Head of caudate nucleus (tissue), 42 donors: ENCODE data around the gene RNF168.
A peak's percentile ranks its signal among the peaks of the same experiment; 100 is the strongest.
"Not testable (repeated sequence)": the region's sequence is repeated elsewhere in the genome, so short reads cannot be mapped to it uniquely, and the experiment has no call there.

ENCODE experiments used
- DNase-seq, 42 donors: peaks; one replicate each; pipeline versions ENCODE4 v3.0.0 to v3.0.0-alpha.2; 2020 to 2021; ENCODE audit warnings: mixed read lengths in 7 of 42
- intact Hi-C: fragments of 100-400 bp; cut with DNase I; formaldehyde crosslinking; loops from one replicate; pipeline ENCODE4 v1.15.0; 2022

Gene RNF168

DNA sequence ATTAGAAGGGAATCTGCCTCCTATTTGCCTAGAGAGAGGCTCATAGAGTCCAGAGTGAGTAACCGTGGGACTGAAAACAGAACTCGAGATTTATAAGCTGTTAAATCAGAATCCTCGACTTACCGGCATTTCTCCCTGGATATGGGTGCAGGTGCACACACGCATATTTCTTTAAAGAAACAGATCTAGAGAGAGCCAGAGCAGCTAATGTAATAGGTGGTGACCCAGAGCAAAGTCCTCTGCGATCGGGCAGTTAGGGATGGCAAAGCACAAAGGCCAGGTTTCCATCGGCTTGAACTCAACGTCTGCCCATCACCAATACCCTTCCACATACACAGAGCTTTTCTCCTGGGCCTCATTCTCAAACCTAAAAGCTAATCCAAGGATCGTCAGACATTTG, 13.8 kb downstream of the RNF168 start:
- DNase-seq, result no peak
- intact Hi-C loops, result no loop called here

DNA sequence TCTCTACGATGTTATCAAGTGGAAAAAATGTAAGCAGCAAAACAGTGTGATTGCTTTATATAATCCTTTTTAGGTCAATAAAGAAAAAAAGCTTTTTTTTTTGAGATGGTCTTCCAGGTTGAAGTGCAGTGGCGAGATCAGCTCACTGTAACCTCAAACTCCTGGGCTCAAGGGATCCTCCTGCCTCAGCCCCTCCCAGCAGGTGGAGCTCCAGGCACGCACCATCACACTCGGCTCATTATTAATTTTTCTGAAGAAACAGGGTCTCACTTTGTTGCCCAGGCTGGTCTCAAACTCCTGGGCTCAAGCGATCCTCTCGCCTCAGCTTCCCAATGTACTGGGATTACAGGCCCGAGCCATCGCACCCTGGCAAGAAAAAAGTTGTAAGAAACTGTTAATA, 17.3 kb downstream of the RNF168 start:
- DNase-seq, result no peak
- intact Hi-C loops, result no loop called here

DNA sequence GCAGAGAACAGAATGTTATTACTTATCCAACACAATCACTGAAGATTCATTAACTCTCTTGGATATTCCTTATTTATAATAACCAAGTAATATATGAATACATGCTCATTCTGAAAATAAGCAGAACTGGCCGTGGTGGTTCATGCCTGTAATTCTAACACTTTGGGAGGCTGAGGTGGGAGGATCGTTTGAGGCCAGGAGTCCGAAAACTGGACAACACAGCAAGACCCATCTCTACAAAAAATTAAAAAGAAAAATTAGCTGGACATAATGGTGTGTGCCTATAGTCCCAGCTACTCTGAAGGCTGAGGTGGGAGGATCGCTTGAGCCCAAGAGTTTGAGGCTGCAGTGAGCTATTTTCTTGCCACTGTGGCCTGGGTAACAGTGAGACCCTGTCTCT, 25.9 kb downstream of the RNF168 start:
- intact Hi-C loops, result no loop called here
- DNase-seq, result no peak

DNA sequence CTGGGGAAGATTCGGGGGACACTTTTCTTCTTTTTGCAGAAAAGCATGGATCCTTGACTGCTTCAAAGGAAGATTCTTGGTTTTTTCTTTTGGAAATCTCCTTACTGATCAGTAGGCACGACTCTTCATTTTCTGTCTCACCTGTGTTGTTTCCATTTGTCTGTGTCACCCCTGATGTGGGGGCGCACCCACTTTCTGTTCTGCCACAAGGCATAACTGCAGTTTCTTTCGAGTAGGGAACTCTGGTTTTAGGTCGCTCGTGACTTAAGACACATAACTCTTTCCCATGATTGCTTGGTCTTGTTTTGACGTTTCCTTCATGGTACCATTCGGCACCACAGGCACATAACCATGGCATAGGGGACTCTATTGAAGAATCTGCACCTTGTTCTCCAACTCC, 31.3 kb downstream of the RNF168 start:
- intact Hi-C loops, result no loop called here
- DNase-seq, result peak in 23 of 42 donors; percentile 5 to 59 (median 20)

DNA sequence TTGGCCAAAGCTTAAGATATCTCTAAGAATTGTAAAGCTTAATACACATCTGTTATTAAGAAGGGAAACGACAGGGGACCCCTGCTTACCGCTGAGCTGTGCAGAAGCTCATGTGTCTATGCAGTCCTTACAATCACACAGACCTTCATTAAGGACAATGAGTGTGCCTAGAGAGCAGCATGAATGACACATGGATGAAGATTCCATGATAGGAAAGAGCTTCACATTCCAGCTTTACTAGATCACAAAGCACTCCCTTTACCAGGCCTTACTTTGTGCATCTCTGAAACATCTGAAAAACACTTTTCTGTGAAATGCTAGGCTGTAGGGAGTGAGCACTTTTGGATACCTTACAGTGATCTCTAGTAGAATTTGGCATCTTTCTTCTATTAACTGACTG, 32.0 kb downstream of the RNF168 start:
- intact Hi-C loops, result no loop called here
- DNase-seq, result peak in 1 of 42 donors; percentile 10

DNA sequence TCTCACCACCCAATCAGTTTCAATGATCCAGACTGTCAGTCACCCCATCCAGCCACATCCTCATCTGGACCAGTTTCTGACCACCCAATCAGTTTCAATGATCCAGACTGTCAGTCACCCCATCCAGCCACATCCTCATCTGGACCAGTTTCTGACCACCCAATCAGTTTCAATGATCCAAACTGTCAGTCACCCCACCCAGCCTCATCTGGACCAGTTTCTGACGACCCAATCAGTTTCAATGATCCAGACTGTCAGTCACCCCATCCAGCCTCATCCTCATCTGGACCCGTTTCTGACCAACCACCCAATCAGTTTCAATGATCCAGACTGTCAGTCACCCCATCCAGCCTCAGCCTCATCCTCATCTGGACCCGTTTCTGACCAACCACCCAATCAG, 33.4 kb downstream of the RNF168 start:
- intact Hi-C loops, DNase-seq: not testable (repeated sequence)

DNA sequence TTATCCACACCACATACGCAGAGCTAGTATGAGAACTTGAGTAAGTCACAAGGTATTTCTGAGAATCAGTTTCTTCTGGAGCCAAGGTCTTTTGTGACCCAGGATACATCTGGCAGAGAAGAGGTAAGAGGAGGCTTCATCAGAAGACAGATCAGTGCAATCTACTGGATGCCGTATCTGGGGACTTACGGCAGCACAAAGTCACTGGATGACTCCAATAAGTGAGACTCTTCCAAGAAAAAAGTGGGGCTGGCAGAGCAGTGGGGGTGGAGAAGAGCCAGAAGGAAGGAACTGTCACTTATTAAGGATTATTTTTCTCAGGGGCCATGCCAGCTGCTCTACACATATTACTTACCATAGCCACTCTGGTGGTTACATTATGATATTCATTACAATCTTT, 39.8 kb downstream of the RNF168 start:
- DNase-seq, result peak in 1 of 42 donors; percentile 6
- intact Hi-C loops, result no loop called here

DNA sequence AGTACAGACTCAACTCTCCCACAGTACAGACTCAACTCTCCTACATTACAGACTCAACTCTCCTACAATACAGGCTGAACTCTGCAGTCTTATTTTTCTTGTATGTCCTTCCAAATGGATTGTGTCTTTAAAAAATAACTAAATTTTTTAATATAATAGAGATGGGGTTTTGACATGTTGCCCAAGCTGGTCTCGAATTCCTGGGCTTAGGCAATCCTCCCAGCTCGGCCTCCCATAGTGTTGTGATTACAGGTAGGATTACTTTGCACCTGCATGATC, 40.2 kb downstream of the RNF168 start:
- intact Hi-C loops, result no loop called here
- DNase-seq, result no peak

- intact Hi-C loops, DNase-seq: not testable (repeated sequence)
Observed at GRCh38 chr3:196462680-196463477, 40.7 kb downstream of the RNF168 start.

DNA sequence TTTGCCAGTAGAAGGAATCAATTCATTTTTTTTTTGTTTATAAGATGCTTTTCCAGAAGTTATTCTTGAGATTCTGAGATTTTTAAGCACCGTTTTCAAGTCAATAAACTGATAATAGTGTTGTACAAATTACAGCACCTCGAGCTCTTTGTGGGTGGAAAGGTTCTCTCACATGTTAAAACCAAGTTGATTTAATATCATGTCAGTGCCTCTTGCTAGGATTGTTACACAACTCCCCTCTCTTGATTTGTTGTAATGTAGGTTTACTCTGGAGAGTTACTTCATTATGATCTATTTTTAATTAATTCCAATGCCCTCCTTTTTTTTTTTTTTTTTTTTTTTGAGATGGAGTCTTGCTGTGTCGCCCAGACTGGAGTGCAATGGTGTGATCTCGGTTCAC, 45.5 kb downstream of the RNF168 start:
- DNase-seq, result peak in 1 of 42 donors; percentile 7
- intact Hi-C loops, result no loop called here

GRCh38 chr3:196457470-196457869, 46.1 kb downstream of the RNF168 start:
- intact Hi-C loops, result not testable (repeated sequence)

GRCh38 chr3:196454935-196455334, 48.6 kb downstream of the RNF168 start:
- intact Hi-C loops, result no loop called here
- no peak for DNase-seq

More at GRCh38 chr3:196457470-196457869, 46.1 kb downstream of the RNF168 start:
- DNase-seq, result not testable (repeated sequence)

GRCh38 chr3:196445391-196445790, 58.2 kb downstream of the RNF168 start:
- intact Hi-C loops, DNase-seq: not testable (repeated sequence)

DNA sequence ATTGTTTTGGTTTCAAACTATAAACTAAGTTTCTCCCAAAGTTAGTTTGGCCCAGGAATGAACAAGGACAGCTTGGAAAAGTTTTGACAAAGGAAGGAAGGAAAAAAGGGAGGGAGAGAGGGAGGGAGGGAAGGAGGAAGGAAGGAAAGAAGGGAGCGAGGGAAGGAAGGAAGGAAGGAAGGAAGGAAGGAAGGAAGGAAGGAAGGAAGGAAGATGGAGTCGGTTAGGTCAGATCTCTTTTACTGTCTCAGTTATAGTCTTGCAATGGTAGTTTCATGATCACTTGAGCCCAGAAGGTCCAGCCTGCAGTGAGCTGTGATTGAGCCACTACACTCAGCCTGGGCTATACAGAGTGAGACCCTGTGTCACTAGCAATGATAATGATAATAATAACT, 59.1 kb downstream of the RNF168 start:
- intact Hi-C loops, result no loop called here
- peak in 1 of 42 donors; percentile 13 for DNase-seq

DNA sequence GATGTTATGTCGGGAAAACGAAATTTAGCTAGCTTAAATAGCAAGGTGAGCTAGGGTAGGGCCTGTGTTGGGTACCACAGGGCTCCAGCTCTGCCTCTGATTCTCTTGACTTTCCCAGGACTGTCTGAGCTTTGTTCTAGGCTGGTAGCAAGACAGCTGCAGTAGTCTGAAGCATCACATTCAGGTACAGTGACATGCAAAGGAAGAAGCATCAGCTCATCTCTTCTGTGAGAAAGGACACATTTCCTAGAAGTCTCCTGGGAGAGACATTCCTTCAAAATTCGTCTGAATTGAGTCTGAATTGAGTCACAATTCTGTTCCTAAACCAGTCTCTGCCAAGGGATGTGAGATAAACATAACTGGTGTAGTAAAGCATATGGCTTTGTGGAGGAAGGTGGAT, 62.9 kb downstream of the RNF168 start:
- intact Hi-C loops, result no loop called here
- no peak for DNase-seq

DNA sequence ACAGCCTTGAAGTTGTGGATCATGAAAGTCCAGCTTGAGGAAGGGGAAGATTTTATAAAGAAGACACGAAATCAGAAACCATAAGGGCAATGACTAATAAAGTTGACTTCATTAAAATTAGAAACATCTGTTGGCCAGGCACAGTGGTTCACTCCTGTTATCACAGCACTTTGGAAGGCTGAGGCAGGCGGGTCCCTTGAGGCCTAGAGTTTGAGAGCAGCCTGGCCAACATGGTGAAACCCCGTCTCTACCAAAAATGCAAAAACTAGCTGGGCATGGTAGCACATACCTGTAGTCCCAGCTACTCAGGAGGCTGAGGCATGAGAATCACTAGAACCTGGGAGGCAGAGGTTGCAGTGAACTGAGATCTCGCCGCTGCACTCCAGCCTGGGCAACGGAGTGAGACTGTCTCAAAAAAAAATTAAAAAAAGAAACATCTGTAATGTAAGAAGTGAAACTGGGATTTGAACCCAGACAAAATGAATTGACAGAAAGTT, 63.5 kb downstream of the RNF168 start:
- intact Hi-C loops, result no loop called here
- DNase-seq, result peak in 1 of 42 donors; percentile 2

DNA sequence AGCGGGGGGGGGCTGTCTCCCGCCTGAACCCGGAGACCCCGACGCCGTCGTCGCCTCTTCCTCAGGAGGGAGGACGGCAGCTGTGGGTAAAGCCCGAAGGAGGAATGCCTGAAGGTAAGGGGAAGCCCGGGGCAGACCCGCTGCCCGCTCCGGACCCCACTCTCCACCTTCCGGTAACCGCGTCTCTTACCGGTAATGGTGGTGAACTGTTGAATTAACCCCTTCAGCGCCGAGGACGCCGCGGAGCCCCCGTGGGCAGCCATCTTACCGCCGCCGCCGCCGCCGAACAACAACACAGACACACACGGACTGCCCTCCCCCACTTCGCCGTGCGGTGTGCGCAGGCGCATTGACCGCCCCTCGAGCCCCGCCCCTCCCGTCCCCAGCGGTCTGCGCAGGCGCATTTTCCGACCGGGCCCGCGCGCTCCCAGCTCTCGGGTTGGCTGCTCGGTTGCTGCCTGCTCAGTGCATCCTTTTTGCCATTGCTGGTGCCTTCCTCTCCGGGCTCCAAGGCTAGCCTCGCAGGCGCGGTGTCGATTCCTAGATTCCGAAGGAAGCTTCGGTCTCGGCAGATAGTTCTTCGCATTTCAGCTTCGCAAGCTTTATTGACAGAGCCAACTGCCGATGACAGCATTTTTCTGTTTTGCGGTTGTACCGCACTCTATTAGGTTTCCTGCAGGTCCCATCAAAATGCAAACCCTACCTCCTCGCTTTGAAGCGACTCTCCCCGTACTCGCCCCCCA, 71.3 kb downstream of the RNF168 start, which contains the start of gene UBXN7:
Gene UBXN7, minus strand, starts transcription at position 291 of the 743 bp plus-strand sequence. Its CDS starts 28 bp downstream, at position 263.
- intact Hi-C loops, result loop anchor here (5.0 kb wide), 2 partner anchors 70 to 135 kb away; partner anchors contain the start of genes FBXO45, RNF168 and WDR53
- DNase-seq, result peak; percentile 82 to 98 (median 95)

GRCh38 chr3:196431181-196432136, 72.1 kb downstream of the RNF168 start:
- DNase-seq, result peak in 33 of 42 donors; percentile 3 to 56 (median 23)
- intact Hi-C loops, result loop anchor here (5.0 kb wide), 2 partner anchors 71 to 136 kb away; partner anchors contain the start of genes FBXO45, RNF168 and WDR53

- intact Hi-C loops, result no loop called here
- DNase-seq, result no peak
Observed at GRCh38 chr3:196428041-196428440, 75.5 kb downstream of the RNF168 start.
